Peyer's patch (tissue), 4 donors: Measurements from ENCODE around the gene SCUBE3. TPM values are rescaled to one million over a fixed set of nuclear protein-coding genes. Genes with fewer than 3 reads are reported as not detected.

Experiments
- DNase-seq, 3 donors: peaks; one replicate each; pipeline ENCODE4 v3.0.0-alpha.2; 2017 to 2019
- H3K27ac ChIP-seq, 4 donors: fragments of 200-600 bp; sonication (generic); one replicate each; pipeline ENCODE4 v1.5.1; 2016 to 2019
- H3K27me3 ChIP-seq, 2 donors: fragments of 200-600 bp; sonication (generic); one replicate each; pipeline ENCODE4 v1.5.1; 2019
- H3K36me3 ChIP-seq, 3 donors: fragments of 200-600 bp; sonication (generic); one replicate each; pipeline ENCODE4 v1.5.1; 2016 to 2019
- H3K4me1 ChIP-seq, 4 donors: fragments of 200-600 bp; sonication (generic); one replicate each; pipeline ENCODE4 v1.5.1; 2016 to 2019
- H3K4me3 ChIP-seq, 4 donors: fragments of 200-600 bp; sonication (generic); 1 replicate in 3 of 4; 2 replicates in 1 of 4; pipeline ENCODE4 v1.5.1; 2016 to 2019; ENCODE audit warnings: mild to moderate bottlenecking in 1 of 4
- H3K9me3 ChIP-seq, 4 donors: fragments of 200-600 bp; sonication (generic); one replicate each; pipeline ENCODE4 v1.5.1; 2016 to 2019; ENCODE audit warnings: mild to moderate bottlenecking in 1 of 4
- CTCF ChIP-seq, 6 experiments: fragments of 450-650 bp in 4 of 6; fragments of 200-600 bp in 2 of 6; sonication (generic) in 1 of 6; IDR thresholded peaks; one replicate each; pipeline ENCODE4 v1.5.1; 2017 to 2019; ENCODE audit warnings: antibody characterized with exemption in 6 of 6, mild to moderate bottlenecking in 3 of 6, moderate library complexity in 1 of 6
- POLR2A ChIP-seq, 2 donors: fragments of 450-650 bp; IDR thresholded peaks; one replicate each; pipeline ENCODE4 v1.5.1; 2017; ENCODE audit warnings: antibody characterized with exemption in 2 of 2, mild to moderate bottlenecking in 2 of 2, moderate library complexity in 2 of 2
- total RNA-seq, 4 donors: library from RNA; depleted of rRNA; stranded (reverse); fragments of >200 nt; gene quantifications; one replicate each; pipeline ENCODE4 v1.1.0, GENCODE V29; 2016

Gene SCUBE3
- total RNA-seq, 4 donors from 2014 or later, result not detected

- Histone ChIP-seq H3K9me3 (no peaks in the 10 kb centered on the region), H3K36me3 (no peaks in the 10 kb centered on the region), H3K4me3 (no peak overlapping the region), H3K27me3 (no peaks in the 10 kb centered on the region), H3K4me1 (no peaks in the 10 kb centered on the region), H3K27ac (no peak overlapping the region)
- no peak for DNase-seq
- TF ChIP-seq CTCF (IDR thresholded peaks at IDR 0.05) (no peak), POLR2A (IDR thresholded peaks at IDR 0.05) (no peak)
Measured at GRCh38 chr6:35173427-35174087, 40.2 kb upstream of the SCUBE3 start.

- H3K27ac ChIP-seq, result no peak overlapping the region
- H3K9me3 ChIP-seq, result no peaks in the 10 kb centered on the region
- TF ChIP-seq POLR2A (IDR thresholded peaks at IDR 0.05) (no peak), CTCF (IDR thresholded peaks at IDR 0.05) (no peak)
- H3K4me3 ChIP-seq, result no peak overlapping the region
- H3K4me1 ChIP-seq, result no peaks in the 10 kb centered on the region
- no peaks in the 10 kb centered on the region for H3K27me3 ChIP-seq
- no peak for DNase-seq
- H3K36me3 ChIP-seq, result no peaks in the 10 kb centered on the region
Measured at GRCh38 chr6:35174088-35174434, 39.7 kb upstream of the SCUBE3 start.

GRCh38 chr6:35174501-35174900, 39.3 kb upstream of the SCUBE3 start:
- no peak overlapping the region for H3K4me3 ChIP-seq
- no peaks in the 10 kb centered on the region for H3K9me3 ChIP-seq
- TF ChIP-seq POLR2A (IDR thresholded peaks at IDR 0.05), result no peak
- no peak for TF ChIP-seq CTCF (IDR thresholded peaks at IDR 0.05)
- DNase-seq, result no peak
- no peak overlapping the region for H3K27ac ChIP-seq
- no peaks in the 10 kb centered on the region for H3K27me3 ChIP-seq
- H3K36me3 ChIP-seq, result no peaks in the 10 kb centered on the region
- no peaks in the 10 kb centered on the region for H3K4me1 ChIP-seq

GRCh38 chr6:35176301-35177024, 37.3 kb upstream of the SCUBE3 start:
- no peaks in the 10 kb centered on the region for H3K9me3 ChIP-seq

GRCh38 chr6:35177157-35177556, 36.6 kb upstream of the SCUBE3 start:
- DNase-seq, result no peak
- no peak overlapping the region for H3K27ac ChIP-seq
- no peaks in the 10 kb centered on the region for H3K27me3 ChIP-seq
- no peaks in the 10 kb centered on the region for H3K9me3 ChIP-seq
- TF ChIP-seq POLR2A (IDR thresholded peaks at IDR 0.05) (no peak), CTCF (IDR thresholded peaks at IDR 0.05) (no peak)
- H3K4me3 ChIP-seq, result no peak overlapping the region
- H3K4me1 ChIP-seq, result peaks cover 0 to 7% (median 0%) of the 10 kb centered on the region in 4 donors
- H3K36me3 ChIP-seq, result no peaks in the 10 kb centered on the region

More at GRCh38 chr6:35176301-35177024, 37.3 kb upstream of the SCUBE3 start:
- Histone ChIP-seq H3K27me3 (no peaks in the 10 kb centered on the region), H3K4me1 (peaks cover 0 to 4% (median 0%) of the 10 kb centered on the region in 4 donors), H3K27ac (no peak overlapping the region), H3K36me3 (no peaks in the 10 kb centered on the region), H3K4me3 (no peak overlapping the region)
- no peak for DNase-seq
- TF ChIP-seq CTCF (IDR thresholded peaks at IDR 0.05) (no peak), POLR2A (IDR thresholded peaks at IDR 0.05) (no peak)
